Neutrophil (primary cell): Measurements from ENCODE around the gene LGR5.

Experiments
- H3K27ac ChIP-seq: fragments of 200-600 bp; sonication (generic); 2 replicates; pipeline ENCODE4 v1.5.1; 2016; ENCODE audit warnings: mild to moderate bottlenecking, moderate library complexity
- H3K27me3 ChIP-seq: fragments of 200-600 bp; sonication (generic); 2 replicates; pipeline ENCODE4 v1.6.0; 2016; ENCODE audit warnings: mild to moderate bottlenecking
- H3K36me3 ChIP-seq: fragments of 200-600 bp; sonication (generic); 2 replicates; pipeline ENCODE4 v1.5.1; 2017
- H3K4me1 ChIP-seq, 2 experiments: fragments of 200-600 bp in 1 of 2; sonication (generic) in 1 of 2; 1 replicate in 1 of 2; 2 replicates in 1 of 2; pipeline versions ENCODE4 v1.5.1 to v1.6.1; 2013 to 2016; ENCODE audit warnings: low read depth in 1 of 2, low read length in 1 of 2, mild to moderate bottlenecking in 1 of 2, moderate library complexity in 1 of 2; ENCODE audit not compliant: control insufficient read depth in 1 of 2, insufficient read depth in 1 of 2
- H3K4me3 ChIP-seq, 2 experiments: fragments of 200-600 bp in 1 of 2; sonication (generic) in 1 of 2; 1 replicate in 1 of 2; 2 replicates in 1 of 2; pipeline ENCODE4 v1.5.1; 2013 to 2016; ENCODE audit warnings: low read depth in 1 of 2, low read length in 1 of 2, mild to moderate bottlenecking in 1 of 2, moderate library complexity in 1 of 2
- H3K9me3 ChIP-seq: fragments of 200-600 bp; sonication (generic); 2 replicates; pipeline ENCODE4 v1.5.1; 2016
- CTCF ChIP-seq: fragments of 200-600 bp; sonication (generic); IDR thresholded peaks from 2 replicates; pipeline ENCODE4 v1.5.1; 2016; ENCODE audit warnings: antibody characterized with exemption

LGR5 gene

GRCh38 chr12:71602761-71603577 is 163.4 kb downstream of the LGR5 start:
- Histone ChIP-seq H3K36me3 (peaks cover 32% of the 10 kb centered on the region), H3K4me3 (no peak overlapping the region), H3K27ac (no peak overlapping the region), H3K27me3 (no peaks in the 10 kb centered on the region), H3K4me1 (no peaks in the 10 kb centered on the region), H3K9me3 (no peaks in the 10 kb centered on the region)
- no peak for TF ChIP-seq CTCF

GRCh38 chr12:71605039-71605438 is 165.4 kb downstream of the LGR5 start:
- Histone ChIP-seq H3K9me3 (no peaks in the 10 kb centered on the region), H3K36me3 (peaks cover 52% of the 10 kb centered on the region), H3K4me1 (no peaks in the 10 kb centered on the region), H3K27ac (no peak overlapping the region), H3K4me3 (no peak overlapping the region), H3K27me3 (no peaks in the 10 kb centered on the region)
- no peak for TF ChIP-seq CTCF

- H3K27me3 ChIP-seq, result no peaks in the 10 kb centered on the region
- no peaks in the 10 kb centered on the region for H3K4me1 ChIP-seq
- H3K36me3 ChIP-seq, result peaks cover 79% of the 10 kb centered on the region
- no peaks in the 10 kb centered on the region for H3K9me3 ChIP-seq
- no peak for TF ChIP-seq CTCF
- H3K27ac ChIP-seq, result no peak overlapping the region
- H3K4me3 ChIP-seq, result no peak overlapping the region
Observed at GRCh38 chr12:71607494-71608330, 168.1 kb downstream of the LGR5 start.

- no peak for TF ChIP-seq CTCF
- H3K36me3 ChIP-seq, result peaks cover 100% of the 10 kb centered on the region
- no peak overlapping the region for H3K4me3 ChIP-seq
- no peaks in the 10 kb centered on the region for H3K27me3 ChIP-seq
- H3K9me3 ChIP-seq, result no peaks in the 10 kb centered on the region
- H3K4me1 ChIP-seq, result no peaks in the 10 kb centered on the region
- H3K27ac ChIP-seq, result peak overlapping the region; percentile 21
Observed at GRCh38 chr12:71610031-71610795, 170.6 kb downstream of the LGR5 start.

- no peaks in the 10 kb centered on the region for H3K27me3 ChIP-seq
- H3K36me3 ChIP-seq, result peaks cover 99% of the 10 kb centered on the region
- TF ChIP-seq CTCF, result no peak
- H3K4me1 ChIP-seq, result peaks cover 6 to 11% of the 10 kb centered on the region in 2 experiments
- no peak overlapping the region for H3K27ac ChIP-seq
- no peaks in the 10 kb centered on the region for H3K9me3 ChIP-seq
- H3K4me3 ChIP-seq, result no peak overlapping the region
Observed at GRCh38 chr12:71621938-71622337, 182.3 kb downstream of the LGR5 start.
